ENCODE results near the gene TSPAN7. TPM values are rescaled to one million over a fixed set of nuclear protein-coding genes. Genes with fewer than 3 reads are reported as not detected.

Gene TSPAN7
- polyA plus RNA-seq, 3 donors: 55.8 to 72.4 (median 62.3) TPM

DNA sequence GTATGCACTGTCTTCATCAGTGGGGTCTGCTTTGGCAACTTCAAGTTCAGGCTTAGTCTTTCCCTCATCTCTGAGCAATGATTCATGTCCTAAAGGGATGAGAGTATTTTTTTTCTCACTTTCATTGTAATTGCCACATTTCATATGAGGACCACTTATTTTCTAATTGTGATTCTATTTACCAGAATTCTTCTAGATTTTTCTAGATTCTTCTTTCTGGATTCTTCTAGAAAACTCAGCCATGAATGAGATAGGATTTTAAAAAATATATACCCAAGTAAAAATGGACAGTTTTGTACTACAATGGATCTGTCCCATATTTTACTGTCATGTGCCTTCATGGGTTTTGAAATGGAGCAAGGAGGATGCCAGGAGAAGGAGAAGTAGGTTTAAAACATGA, 78.4 kb downstream of the TSPAN7 start:
- DNase-seq (ENCODE audit: low read depth in 3 of 3, low spot score in 2 of 3): no peak

GRCh38 chrX:38641197-38641596, 79.9 kb downstream of the TSPAN7 start:
- DNase-seq (ENCODE audit: low read depth in 3 of 3, low spot score in 2 of 3): no peak

DNA sequence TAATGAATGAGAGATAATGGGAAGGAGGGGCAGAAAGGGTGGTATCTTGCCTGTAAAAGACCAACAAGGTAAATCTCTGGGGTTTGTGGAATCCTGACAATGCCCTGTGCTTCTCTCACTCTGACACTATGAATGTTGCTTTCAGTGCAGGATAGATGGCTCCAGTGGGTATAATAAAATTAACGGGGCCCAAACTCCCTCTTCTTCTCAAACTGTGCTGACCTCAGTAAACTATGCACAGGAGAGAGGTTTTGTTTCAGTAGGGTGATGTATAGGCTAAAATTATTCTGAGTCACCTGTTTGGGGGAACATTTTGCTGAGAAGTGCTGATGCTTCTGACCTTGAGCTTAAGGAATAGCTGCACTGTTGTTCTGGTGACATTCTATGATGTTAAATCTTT, 82.6 kb downstream of the TSPAN7 start:
- no peak for DNase-seq (ENCODE audit: low read depth in 3 of 3, low spot score in 2 of 3)

DNA sequence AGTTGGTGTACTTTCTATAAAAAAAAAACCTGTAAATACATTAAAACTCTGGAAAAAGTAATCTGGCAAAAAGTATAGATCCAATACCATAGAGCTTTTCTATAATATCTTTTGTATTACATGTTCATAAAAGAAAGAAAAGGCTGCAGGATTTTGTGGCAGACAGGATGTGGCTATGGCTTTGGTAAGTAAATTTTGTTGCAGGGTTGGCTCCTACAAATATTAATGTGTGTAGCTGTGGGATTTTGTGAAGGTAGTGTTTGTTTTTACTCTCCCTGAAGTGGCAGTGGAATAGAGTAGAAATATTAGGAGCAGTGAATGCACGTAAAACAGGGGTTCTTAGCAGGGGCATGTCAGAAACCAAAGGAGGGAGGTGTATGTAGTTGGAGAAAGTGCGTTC, 84.8 kb downstream of the TSPAN7 start:
- DNase-seq (ENCODE audit: low read depth in 3 of 3, low spot score in 2 of 3): no peak

DNA sequence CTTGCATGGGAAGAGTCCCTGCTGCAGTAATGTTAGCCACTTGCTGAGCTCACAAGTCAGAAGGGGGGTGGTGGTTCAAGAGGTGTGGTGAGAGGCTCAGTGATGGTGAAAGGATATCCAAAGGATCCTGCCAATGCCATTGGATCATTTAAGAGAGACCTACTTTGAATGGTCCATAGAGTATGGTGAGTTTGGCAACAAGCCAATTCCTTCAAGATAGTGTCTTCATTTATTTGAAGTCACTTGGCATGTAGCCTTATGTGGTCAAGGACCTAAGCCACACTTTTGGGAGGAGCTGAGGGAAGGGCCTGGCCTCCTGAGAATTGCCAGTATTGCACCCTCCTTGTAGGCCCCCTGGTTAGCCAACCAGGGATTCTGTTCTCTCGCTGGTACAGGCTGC, 87.9 kb downstream of the TSPAN7 start:
- DNase-seq (ENCODE audit: low read depth in 3 of 3, low spot score in 2 of 3): no peak

GRCh38 chrX:38649674-38650647, 88.6 kb downstream of the TSPAN7 start:
- no peak for DNase-seq (ENCODE audit: low read depth in 3 of 3, low spot score in 2 of 3)

- DNase-seq (ENCODE audit: low read depth in 3 of 3, low spot score in 2 of 3): no peak
Observed at GRCh38 chrX:38651625-38652601, 90.6 kb downstream of the TSPAN7 start.

DNA sequence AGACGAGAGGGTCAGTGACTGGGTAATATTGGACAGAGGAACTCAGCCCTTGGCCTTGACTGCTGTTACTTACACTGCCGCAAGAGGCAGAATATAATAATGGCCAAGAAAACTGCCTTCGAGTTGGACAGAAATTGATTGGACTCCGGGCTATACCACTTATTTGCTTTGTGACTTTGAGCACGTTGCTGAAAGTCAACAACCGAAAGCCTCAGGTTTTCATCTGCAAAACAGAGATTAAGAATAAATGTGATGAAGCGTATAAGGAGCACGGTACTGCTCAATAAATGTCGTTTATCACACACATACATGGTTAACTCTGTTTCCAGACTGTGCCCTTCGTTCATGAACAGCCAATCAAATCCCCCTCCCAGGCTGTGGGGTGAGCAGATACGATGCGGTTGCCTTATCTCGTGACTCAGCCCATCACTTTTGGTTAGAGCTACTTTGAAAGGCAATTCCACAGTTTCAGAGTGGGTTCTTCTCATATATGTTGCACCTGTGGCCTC, 91.6 kb downstream of the TSPAN7 start:
- DNase-seq (ENCODE audit: low read depth in 3 of 3, low spot score in 2 of 3): no peak

DNA sequence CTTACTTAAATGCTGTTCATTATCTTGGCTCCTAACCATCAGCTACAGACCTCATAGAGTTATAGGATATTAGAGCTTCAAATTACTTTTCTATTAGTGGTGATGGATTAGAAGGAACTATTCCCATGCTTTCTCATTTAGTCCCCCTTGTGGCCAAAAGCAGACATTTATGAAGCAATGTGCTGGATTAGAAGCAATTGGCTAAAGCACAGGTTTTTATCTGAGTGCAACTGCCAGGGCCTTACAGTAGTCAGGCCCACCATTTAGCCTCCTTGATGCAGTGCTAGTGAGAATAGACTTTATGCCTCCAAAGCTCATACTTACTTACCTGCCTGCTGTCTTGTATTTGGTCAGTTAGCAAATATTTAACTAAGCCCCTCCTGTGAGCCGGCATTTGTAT, 93.0 kb downstream of the TSPAN7 start:
- DNase-seq (ENCODE audit: low read depth in 3 of 3, low spot score in 2 of 3): peak in 1 of 3 donors; percentile 8

DNA sequence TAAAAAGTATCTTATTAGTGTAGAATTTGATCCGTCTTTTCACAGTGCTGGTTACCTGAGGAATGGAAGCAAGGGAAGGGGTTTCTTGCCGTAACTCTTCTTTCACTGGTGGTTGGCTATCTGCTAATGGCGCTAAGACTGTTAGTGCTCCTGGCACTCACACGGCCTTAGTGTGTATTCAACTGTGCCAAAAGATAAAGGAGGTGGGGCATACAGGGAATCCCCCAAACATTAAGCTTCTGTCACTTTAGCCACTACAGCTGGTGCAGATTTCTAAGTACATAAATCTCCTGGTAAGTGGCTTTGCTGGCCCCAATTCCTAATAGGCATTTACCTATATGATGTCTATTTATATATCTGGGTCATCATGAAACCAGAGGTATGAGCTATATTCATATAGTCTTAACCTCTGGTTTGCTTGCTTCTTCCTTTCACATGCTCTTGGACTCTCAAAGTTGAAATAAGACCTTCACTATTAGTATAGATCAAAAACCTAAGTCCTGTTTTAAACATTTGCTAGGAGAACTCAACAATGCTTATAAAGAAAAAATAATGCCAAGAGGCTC, 95.1 kb downstream of the TSPAN7 start:
- DNase-seq (ENCODE audit: low read depth in 3 of 3, low spot score in 2 of 3): no peak

GRCh38 chrX:38657562-38657961, 96.2 kb downstream of the TSPAN7 start:
- no peak for DNase-seq (ENCODE audit: low read depth in 3 of 3, low spot score in 2 of 3)

DNA sequence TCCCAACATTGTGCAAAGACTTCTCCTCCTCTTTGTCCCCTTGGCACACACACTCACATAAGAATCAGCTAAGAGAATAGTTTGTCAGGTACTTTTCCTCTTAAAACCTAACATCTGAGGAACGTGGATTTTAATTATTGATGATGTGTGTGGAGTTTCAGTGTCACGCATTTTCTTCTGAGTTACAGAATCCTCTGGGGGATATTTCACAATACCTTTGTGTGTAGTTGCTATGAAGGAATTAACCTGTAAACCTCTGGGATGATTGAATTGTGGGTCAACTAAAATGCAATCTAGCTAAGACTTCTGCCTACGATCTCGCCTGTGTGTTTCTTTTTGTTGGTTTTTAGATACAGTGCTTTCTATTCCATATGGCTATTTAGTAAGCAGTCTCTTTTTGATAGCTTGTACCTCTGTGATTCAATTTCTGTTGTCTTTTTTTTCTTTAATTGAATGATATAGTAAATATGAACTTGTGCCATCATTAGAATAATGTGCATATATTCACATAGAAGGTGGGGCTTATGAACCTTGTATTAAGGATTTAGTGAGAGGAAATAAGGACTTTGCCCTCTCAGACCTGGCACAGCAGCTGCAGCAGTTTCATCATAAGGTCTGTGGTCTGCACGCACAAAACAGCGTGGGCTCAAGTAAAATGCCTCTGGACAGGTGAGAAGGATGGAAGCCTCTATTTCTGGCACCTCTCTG, 99.2 kb downstream of the TSPAN7 start:
- no peak for DNase-seq (ENCODE audit: low read depth in 3 of 3, low spot score in 2 of 3)

- no peak for DNase-seq (ENCODE audit: low read depth in 3 of 3, low spot score in 2 of 3)
Observed at GRCh38 chrX:38661103-38661441, 99.7 kb downstream of the TSPAN7 start.

- no peak for DNase-seq (ENCODE audit: low read depth in 3 of 3, low spot score in 2 of 3)
Observed at GRCh38 chrX:38661561-38661960, 100.2 kb downstream of the TSPAN7 start.

DNA sequence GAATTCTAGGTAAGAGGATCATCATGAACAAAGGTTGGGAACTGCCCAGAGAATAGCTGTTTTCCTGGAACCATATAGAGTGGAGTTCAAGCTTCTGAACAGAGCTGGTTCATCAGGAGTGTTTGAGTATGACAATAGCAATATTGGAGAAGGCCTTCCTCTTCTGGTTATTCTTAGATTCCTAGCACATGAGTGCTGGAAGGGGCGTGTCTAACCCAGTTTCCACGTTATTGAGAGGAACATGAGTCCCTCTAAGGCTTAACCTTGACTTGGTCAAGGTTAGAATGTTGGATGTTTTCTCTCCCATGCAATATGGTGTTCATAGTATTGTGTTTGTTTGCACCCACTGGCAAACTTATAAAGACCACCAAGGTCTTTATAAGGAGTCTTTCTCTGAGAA, 101.3 kb downstream of the TSPAN7 start:
- DNase-seq (ENCODE audit: low read depth in 3 of 3, low spot score in 2 of 3): no peak

- peak in 1 of 3 donors; percentile 18 for DNase-seq (ENCODE audit: low read depth in 3 of 3, low spot score in 2 of 3)
Observed at GRCh38 chrX:38664285-38664684, 102.9 kb downstream of the TSPAN7 start.

GRCh38 chrX:38666909-38667308, 105.6 kb downstream of the TSPAN7 start:
- no peak for DNase-seq (ENCODE audit: low read depth in 3 of 3, low spot score in 2 of 3)

DNA sequence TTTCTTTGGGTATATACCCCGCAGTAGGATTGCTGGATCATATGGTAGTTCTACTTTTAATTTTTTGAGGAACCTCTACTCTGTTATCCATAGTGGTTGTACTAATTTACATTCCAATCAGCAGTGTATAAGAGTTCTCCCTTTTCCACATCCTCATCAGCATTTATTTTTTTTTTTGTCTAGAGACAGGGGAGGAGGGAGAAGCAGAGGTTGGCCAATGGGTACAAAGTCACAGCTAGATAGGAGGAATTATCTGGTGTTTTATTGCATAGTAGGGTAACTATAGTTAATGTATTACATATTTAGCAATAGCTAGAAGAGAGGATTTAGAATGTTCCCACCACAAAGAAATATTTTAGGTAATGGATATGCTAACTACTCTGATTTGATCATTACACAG, 107.4 kb downstream of the TSPAN7 start:
- no peak for DNase-seq (ENCODE audit: low read depth in 3 of 3, low spot score in 2 of 3)

- DNase-seq (ENCODE audit: low read depth in 3 of 3, low spot score in 2 of 3): no peak
Observed at GRCh38 chrX:38669428-38669827, 108.1 kb downstream of the TSPAN7 start.

GRCh38 chrX:38672646-38673045, 111.3 kb downstream of the TSPAN7 start:
- DNase-seq (ENCODE audit: low read depth in 3 of 3, low spot score in 2 of 3): no peak

All from right renal cortex interstitium (tissue), 3 donors.